SK-N-SH (cell line): ENCODE data around the gene TAF4. TPM values are rescaled to one million over a fixed set of nuclear protein-coding genes. Genes with fewer than 3 reads are reported as not detected.

Experiments
- CTCF ChIA-PET: fragments of 300-600, 350-600 bp; formaldehyde crosslinking; extraction: SDS; loops from one replicate; lab custom pipeline; 2021; lab: Yijun Ruan, JAX
- POLR2A ChIA-PET: fragments of 350-600 bp; sonication (Branson Sonifier 250); formaldehyde crosslinking; extraction: SDS; loops from one replicate; lab custom pipeline; 2020; ENCODE audit warnings: antibody characterized with exemption, inconsistent platforms; lab: Yijun Ruan, JAX
- DNase-seq: peaks from one replicate; pipeline ENCODE4 v3.0.0; 2012
- H2AFZ ChIP-seq: fragments of 200-600 bp; sonication (generic); 2 replicates; pipeline ENCODE4 v1.8.1; 2016; ENCODE audit warnings: antibody characterized with exemption, mild to moderate bottlenecking, low read depth
- H3F3A ChIP-seq: fragments of 200-600 bp; sonication (generic); replicated peaks from 2 replicates; pipeline ENCODE3; 2016; ENCODE audit warnings: antibody characterized with exemption, mild to moderate bottlenecking; ENCODE audit not compliant: insufficient read depth
- H3K27ac ChIP-seq, 2 experiments: fragments of 200-500 bp in 1 of 2; fragments of 200-600 bp in 1 of 2; sonication (Bioruptor generic) in 1 of 2; sonication (generic), shearing (Covaris generic) in 1 of 2; 2 replicates each; pipeline versions ENCODE4 v1.5.1 to v1.6.1; 2014 to 2016; ENCODE audit warnings: low read depth in 2 of 2, inconsistent platforms in 1 of 2, low read length in 1 of 2, mild to moderate bottlenecking in 1 of 2, mixed read lengths in 1 of 2
- H3K27me3 ChIP-seq: fragments of 200-600 bp; sonication (generic), shearing (Covaris generic); 2 replicates; pipeline ENCODE4 v1.6.1; 2016; ENCODE audit warnings: mixed run types; ENCODE audit not compliant: insufficient read depth
- H3K36me3 ChIP-seq, 2 experiments: fragments of 200-500 bp in 1 of 2; fragments of 200-600 bp in 1 of 2; sonication (Bioruptor generic) in 1 of 2; sonication (generic) in 1 of 2; replicated peaks in 1 of 2; 2 replicates each; pipeline versions ENCODE3 to v1.5.1; 2014 to 2016; ENCODE audit warnings: low read length in 1 of 2, mild to moderate bottlenecking in 1 of 2; ENCODE audit not compliant: insufficient read depth in 2 of 2, control insufficient read depth in 1 of 2
- H3K4me1 ChIP-seq, 2 experiments: fragments of 200-500 bp in 1 of 2; fragments of 200-600 bp in 1 of 2; sonication (Bioruptor generic) in 1 of 2; sonication (generic), shearing (Covaris generic) in 1 of 2; 2 replicates each; pipeline versions ENCODE4 v1.5.1 to v1.6.1; 2014 to 2016; ENCODE audit warnings: low read depth in 1 of 2, low read length in 1 of 2, mixed run types in 1 of 2; ENCODE audit not compliant: insufficient read depth in 2 of 2, control insufficient read depth in 1 of 2
- H3K4me2 ChIP-seq: fragments of 200-600 bp; sonication (generic), shearing (Covaris generic); 2 replicates; pipeline ENCODE4 v1.6.1; 2017; ENCODE audit warnings: mixed run types
- H3K4me3 ChIP-seq, 2 experiments: fragments of 200-500 bp in 1 of 2; fragments of 200-600 bp in 1 of 2; sonication (Bioruptor generic) in 1 of 2; sonication (generic), shearing (Covaris generic) in 1 of 2; 2 replicates each; pipeline versions ENCODE4 v1.5.1 to v1.8.1; 2014 to 2016; ENCODE audit warnings: low read depth in 2 of 2, inconsistent platforms in 1 of 2, low read length in 1 of 2, mild to moderate bottlenecking in 1 of 2, mixed read lengths in 1 of 2, moderate library complexity in 1 of 2
- H3K79me2 ChIP-seq: fragments of 200-600 bp; sonication (generic); 2 replicates; pipeline ENCODE4 v1.8.1; 2017; ENCODE audit warnings: mild to moderate bottlenecking; ENCODE audit not compliant: insufficient read depth
- H3K9ac ChIP-seq: fragments of 200-600 bp; sonication (generic); 2 replicates; pipeline ENCODE4 v1.6.1; 2017; ENCODE audit warnings: mixed run types
- H3K9me2 ChIP-seq: fragments of 200-600 bp; sonication (generic); 2 replicates; pipeline ENCODE4 v1.6.1; 2017; ENCODE audit warnings: mixed run types
- H3K9me3 ChIP-seq: fragments of 200-600 bp; sonication (generic); 2 replicates; pipeline ENCODE4 v1.6.1; 2017; ENCODE audit warnings: mixed run types, mild to moderate bottlenecking, moderate library complexity
- H4K20me1 ChIP-seq: fragments of 200-600 bp; sonication (generic); 2 replicates; pipeline ENCODE4 v1.6.1; 2017; ENCODE audit warnings: mild to moderate bottlenecking, mixed run types; ENCODE audit not compliant: insufficient read depth
- CHD2 ChIP-seq: fragments of 150-350 bp; IDR thresholded peaks from 2 replicates; pipeline ENCODE4 v1.6.1; 2018; ENCODE audit warnings: low read length; ENCODE audit not compliant: partially characterized antibody
- ELF1 ChIP-seq: IDR thresholded peaks from 2 replicates; pipeline ENCODE4 v1.4.0; 2012
- FOSL2 ChIP-seq: IDR thresholded peaks from 2 replicates; pipeline ENCODE4 v1.4.0; 2012; ENCODE audit warnings: low read depth, mild to moderate bottlenecking, moderate library complexity, borderline replicate concordance
- FOXM1 ChIP-seq: IDR thresholded peaks from 2 replicates; pipeline ENCODE4 v1.4.0; 2012; ENCODE audit warnings: low read depth, mild to moderate bottlenecking
- GABPA ChIP-seq: IDR thresholded peaks from 2 replicates; pipeline ENCODE4 v1.4.0; 2012; ENCODE audit warnings: low read depth, mild to moderate bottlenecking
- MAX ChIP-seq: IDR thresholded peaks from 2 replicates; pipeline ENCODE4 v1.4.0; 2012; ENCODE audit warnings: low read depth
- MEF2A ChIP-seq: IDR thresholded peaks from 2 replicates; pipeline ENCODE4 v1.4.0; 2012; ENCODE audit warnings: low read depth, borderline replicate concordance
- NFIC ChIP-seq: IDR thresholded peaks from 2 replicates; pipeline ENCODE4 v1.4.0; 2012; ENCODE audit warnings: borderline replicate concordance
- NRF1 ChIP-seq: IDR thresholded peaks from 2 replicates; pipeline ENCODE4 v1.6.1; 2012; ENCODE audit warnings: low read depth, mild to moderate bottlenecking, low read length
- RAD21 ChIP-seq: IDR thresholded peaks from 2 replicates; pipeline ENCODE4 v1.6.1; 2012; ENCODE audit warnings: mild to moderate bottlenecking, low read length
- REST ChIP-seq: IDR thresholded peaks from 2 replicates; pipeline ENCODE4 v1.6.1; 2012; ENCODE audit warnings: mild to moderate bottlenecking, low read depth, low read length, moderate library complexity
- RFX5 ChIP-seq: IDR thresholded peaks from 2 replicates; pipeline ENCODE4 v1.6.1; 2012; ENCODE audit warnings: mild to moderate bottlenecking, improper control_type of control experiment, low read length
- RXRA ChIP-seq: IDR thresholded peaks from 2 replicates; pipeline ENCODE4 v1.4.0; 2012; ENCODE audit warnings: low read depth, mild to moderate bottlenecking, borderline replicate concordance
- TAF1 ChIP-seq: IDR thresholded peaks from 2 replicates; pipeline ENCODE4 v1.6.1; 2012; ENCODE audit warnings: low read depth, mild to moderate bottlenecking, low read length, moderate library complexity, borderline replicate concordance
- TCF12 ChIP-seq: IDR thresholded peaks from 2 replicates; pipeline ENCODE4 v1.4.0; 2012
- TEAD4 ChIP-seq: IDR thresholded peaks from 2 replicates; pipeline ENCODE4 v1.4.0; 2012; ENCODE audit warnings: mild to moderate bottlenecking, borderline replicate concordance; ENCODE audit not compliant: insufficient read depth
- USF1 ChIP-seq: IDR thresholded peaks from 2 replicates; pipeline ENCODE4 v1.4.0; 2012; ENCODE audit warnings: low read depth, borderline replicate concordance
- YY1 ChIP-seq: IDR thresholded peaks from 2 replicates; pipeline ENCODE4 v1.4.0; 2012; ENCODE audit warnings: low read depth, mild to moderate bottlenecking
- WGBS: methylation state at CpG from one replicate; pipeline ENCODE4 v1.1.6; 2017; ENCODE audit warnings: low lambda C conversion rate; 5-methylcytosine and 5-hydroxymethylcytosine counted together
- polyA plus RNA-seq, 3 experiments: library from polyadenylated mRNA; depleted of rRNA; stranded (reverse); fragments of >200 nt; gene quantifications; 2 replicates each; pipeline ENCODE4 v1.2.3, GENCODE V29; 2012
- TF ChIP-seq, protein P1 (sequence below): IDR thresholded peaks from 2 replicates; pipeline ENCODE4; 2012
- TF ChIP-seq, protein P2 (sequence below): IDR thresholded peaks from 2 replicates; pipeline ENCODE4 v1.4.0; 2012; ENCODE audit warnings: low read depth, borderline replicate concordance

TAF4 gene
- polyA plus RNA-seq, 1 of the 3 experiments (the other 2 are of a cell fraction), result 4.8 TPM

GRCh38 chr20:61934716-61935530 is 130.8 kb downstream of the TAF4 start:
- DNase-seq, result no peak
- Histone ChIP-seq H3K36me3 (no peaks in the 10 kb centered on the region), H3K9me2 (no peaks in the 10 kb centered on the region), H3K4me3 (no peak overlapping the region), H3K79me2 (no peaks in the 10 kb centered on the region), H3K9me3 (no peaks in the 10 kb centered on the region), H3K9ac (no peak overlapping the region), H3K4me2 (no peak overlapping the region), H2AFZ (no peak overlapping the region), H3K27me3 (no peaks in the 10 kb centered on the region), H3F3A (no peaks in the 10 kb centered on the region), H3K27ac (no peak overlapping the region), H4K20me1 (no peaks in the 10 kb centered on the region), H3K4me1 (no peaks in the 10 kb centered on the region)
- WGBS, result 76% methylated on average over 23 of the region's 24 CpGs
- ChIA-PET POLR2A (no interaction called here), CTCF (no interaction called here)
- no peak for TF ChIP-seq NRF1
- no peak for TF ChIP-seq GABPA
- TF ChIP-seq USF1, result no peak
- no peak for TF ChIP-seq NFIC
- no peak for TF ChIP-seq RFX5
- TF ChIP-seq REST, result no peak
- TF ChIP-seq MAX, result no peak
- TF ChIP-seq MEF2A, result no peak
- TF ChIP-seq, protein P1, sequence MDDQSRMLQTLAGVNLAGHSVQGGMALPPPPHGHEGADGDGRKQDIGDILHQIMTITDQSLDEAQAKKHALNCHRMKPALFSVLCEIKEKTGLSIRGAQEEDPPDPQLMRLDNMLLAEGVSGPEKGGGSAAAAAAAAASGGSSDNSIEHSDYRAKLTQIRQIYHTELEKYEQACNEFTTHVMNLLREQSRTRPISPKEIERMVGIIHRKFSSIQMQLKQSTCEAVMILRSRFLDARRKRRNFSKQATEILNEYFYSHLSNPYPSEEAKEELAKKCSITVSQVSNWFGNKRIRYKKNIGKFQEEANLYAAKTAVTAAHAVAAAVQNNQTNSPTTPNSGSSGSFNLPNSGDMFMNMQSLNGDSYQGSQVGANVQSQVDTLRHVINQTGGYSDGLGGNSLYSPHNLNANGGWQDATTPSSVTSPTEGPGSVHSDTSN, result no peak
- no peak for TF ChIP-seq FOSL2
- TF ChIP-seq YY1, result no peak
- no peak for TF ChIP-seq RXRA
- no peak for TF ChIP-seq ELF1
- no peak for TF ChIP-seq TCF12
- TF ChIP-seq, protein P2, sequence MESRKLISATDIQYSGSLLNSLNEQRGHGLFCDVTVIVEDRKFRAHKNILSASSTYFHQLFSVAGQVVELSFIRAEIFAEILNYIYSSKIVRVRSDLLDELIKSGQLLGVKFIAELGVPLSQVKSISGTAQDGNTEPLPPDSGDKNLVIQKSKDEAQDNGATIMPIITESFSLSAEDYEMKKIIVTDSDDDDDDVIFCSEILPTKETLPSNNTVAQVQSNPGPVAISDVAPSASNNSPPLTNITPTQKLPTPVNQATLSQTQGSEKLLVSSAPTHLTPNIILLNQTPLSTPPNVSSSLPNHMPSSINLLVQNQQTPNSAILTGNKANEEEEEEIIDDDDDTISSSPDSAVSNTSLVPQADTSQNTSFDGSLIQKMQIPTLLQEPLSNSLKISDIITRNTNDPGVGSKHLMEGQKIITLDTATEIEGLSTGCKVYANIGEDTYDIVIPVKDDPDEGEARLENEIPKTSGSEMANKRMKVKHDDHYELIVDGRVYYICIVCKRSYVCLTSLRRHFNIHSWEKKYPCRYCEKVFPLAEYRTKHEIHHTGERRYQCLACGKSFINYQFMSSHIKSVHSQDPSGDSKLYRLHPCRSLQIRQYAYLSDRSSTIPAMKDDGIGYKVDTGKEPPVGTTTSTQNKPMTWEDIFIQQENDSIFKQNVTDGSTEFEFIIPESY, result no peak
- no peak for TF ChIP-seq FOXM1
- no peak for TF ChIP-seq TAF1
- TF ChIP-seq RAD21, result no peak
- TF ChIP-seq CHD2, result no peak
- TF ChIP-seq TEAD4, result no peak
